Motor neuron (in vitro differentiated cells): ENCODE data around the gene ANKRD44. TPM values are rescaled to one million over a fixed set of nuclear protein-coding genes. Genes with fewer than 3 reads are reported as not detected.
"Not testable (repeated sequence)": the region's sequence is repeated elsewhere in the genome, so short reads cannot be mapped to it uniquely, and the experiment has no call there.

Source experiments
- ATAC-seq, 8 experiments: fragments of 200-7000 bp; cut with Tn5 transposase; replicated peaks in 6 of 8; 2 replicates each; pipeline ENCODE4 v1.8.0; 2021; ENCODE audit warnings: mild to moderate bottlenecking in 8 of 8, moderate library complexity in 8 of 8
- H3K27ac ChIP-seq, 2 donors: fragments of 250-450 bp; sonication (Bioruptor Pico); 2 replicates each; pipeline ENCODE4 v1.9.0; 2021; ENCODE audit warnings: antibody characterized with exemption in 2 of 2, mild to moderate bottlenecking in 2 of 2, moderate library complexity in 1 of 2
- H3K4me1 ChIP-seq, 2 donors: fragments of 250-450 bp; sonication (Bioruptor Pico); replicated peaks in 1 of 2; 2 replicates each; pipeline ENCODE4 v1.6.1; 2021; ENCODE audit warnings: antibody characterized with exemption in 2 of 2, mild to moderate bottlenecking in 2 of 2, moderate library complexity in 1 of 2
- H3K4me3 ChIP-seq, 5 donors: fragments of 250-450 bp; sonication (Bioruptor Pico); 2 replicates each; pipeline ENCODE4 v1.9.0; 2021; ENCODE audit warnings: antibody characterized with exemption in 5 of 5, mild to moderate bottlenecking in 5 of 5, moderate library complexity in 4 of 5
- whole genome bisulfite sequencing, 10 experiments: fragments of 450-650 bp; shearing (Covaris generic); methylation state at CpG; one replicate each; pipeline ENCODE4 v1.0.0; 2022; 5-methylcytosine and 5-hydroxymethylcytosine counted together
- in situ Hi-C, 9 experiments: fragments of 400-800 bp; cut with MboI; loops; one replicate each; pipeline ENCODE4 v1.15.0; 2021; ENCODE audit warnings: low sequenced_read_pairs in 9 of 9, low pct_unique_long_range_greater_than_20kb in 2 of 9; ENCODE audit not compliant: unreplicated experiment in 9 of 9
- total RNA-seq, 8 experiments: library from RNA; unstranded; fragments of 300-600 nt; gene quantifications; 2 replicates each; pipeline versions ENCODE4 v1.2.3 to v1.2.4, GENCODE V29; 2022

ANKRD44 gene
- total RNA-seq, 8 experiments from 2014 or later: 3.4 to 28.8 (median 14.8) TPM

DNA sequence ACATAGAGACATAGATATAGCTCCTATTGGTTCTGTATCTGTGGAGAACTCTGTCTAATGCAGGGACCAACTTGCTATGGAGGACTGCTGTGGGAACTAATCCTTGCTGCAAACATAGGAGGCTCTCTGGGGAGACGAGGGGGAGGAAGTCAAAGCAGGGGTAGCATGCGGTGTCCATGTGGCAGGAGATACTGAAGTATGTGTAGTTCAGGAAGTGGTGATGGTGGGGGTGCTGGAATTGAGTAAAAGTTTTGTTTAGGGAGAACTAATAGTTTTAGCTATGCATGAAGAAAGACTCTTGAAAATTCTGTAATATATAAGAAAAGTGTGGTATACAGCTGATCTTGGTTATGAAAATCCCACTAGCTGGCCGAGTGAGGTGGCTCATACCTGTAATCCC, 62.0 kb downstream of the ANKRD44 start:
- no peaks in the 10 kb centered on the region for H3K4me1 ChIP-seq
- in situ Hi-C loops: no loop called here
- H3K4me3 ChIP-seq: no peak overlapping the region
- WGBS, 10 experiments: 60 to 100% (median 82%) methylated on average over 1 to 3 of the region's 3 CpGs; no CpG with 5 or more reads in 5 of the 10 experiments
- H3K27ac ChIP-seq: no peak overlapping the region
- ATAC-seq: no peak

- Histone ChIP-seq H3K27ac (no peak overlapping the region), H3K4me3 (no peak overlapping the region), H3K4me1 (no peaks in the 10 kb centered on the region)
- 65 to 100% (median 82%) methylated on average over 1 to 4 of the region's 4 CpGs; no CpG with 5 or more reads in 2 of the 10 experiments for whole genome bisulfite sequencing, 10 experiments
- no peak for ATAC-seq
- in situ Hi-C loops: no loop called here
Measured at GRCh38 chr2:197248001-197248401, 62.6 kb downstream of the ANKRD44 start.

DNA sequence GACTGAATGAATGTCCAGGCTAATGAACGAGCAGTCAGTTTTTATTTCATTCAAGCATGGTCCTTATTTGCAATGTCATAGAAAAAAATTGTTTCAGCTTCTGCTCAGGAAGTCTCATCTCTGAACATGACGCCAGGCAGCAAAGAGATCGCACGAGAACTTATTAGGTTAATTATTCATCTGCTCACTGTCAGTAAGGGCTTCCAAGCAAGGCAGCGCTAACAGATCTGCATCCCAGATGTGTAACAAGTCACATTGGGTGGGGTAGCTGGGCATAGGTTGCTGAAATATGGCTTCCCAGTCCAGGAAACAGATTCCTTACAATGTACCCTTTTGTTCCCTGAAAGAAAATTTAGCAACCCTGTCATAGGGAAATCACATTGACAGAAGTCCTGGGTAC, 63.5 kb downstream of the ANKRD44 start:
- in situ Hi-C loops: no loop called here
- no peak overlapping the region for H3K27ac ChIP-seq
- no peaks in the 10 kb centered on the region for H3K4me1 ChIP-seq
- WGBS, 10 experiments: 11 to 81% (median 53%) methylated on average over 1 to 5 of the region's 5 CpGs; no CpG with 5 or more reads in 2 of the 10 experiments
- no peak overlapping the region for H3K4me3 ChIP-seq
- peak in 4 of 8 experiments; percentile 41 to 97 (median 83) for ATAC-seq

DNA sequence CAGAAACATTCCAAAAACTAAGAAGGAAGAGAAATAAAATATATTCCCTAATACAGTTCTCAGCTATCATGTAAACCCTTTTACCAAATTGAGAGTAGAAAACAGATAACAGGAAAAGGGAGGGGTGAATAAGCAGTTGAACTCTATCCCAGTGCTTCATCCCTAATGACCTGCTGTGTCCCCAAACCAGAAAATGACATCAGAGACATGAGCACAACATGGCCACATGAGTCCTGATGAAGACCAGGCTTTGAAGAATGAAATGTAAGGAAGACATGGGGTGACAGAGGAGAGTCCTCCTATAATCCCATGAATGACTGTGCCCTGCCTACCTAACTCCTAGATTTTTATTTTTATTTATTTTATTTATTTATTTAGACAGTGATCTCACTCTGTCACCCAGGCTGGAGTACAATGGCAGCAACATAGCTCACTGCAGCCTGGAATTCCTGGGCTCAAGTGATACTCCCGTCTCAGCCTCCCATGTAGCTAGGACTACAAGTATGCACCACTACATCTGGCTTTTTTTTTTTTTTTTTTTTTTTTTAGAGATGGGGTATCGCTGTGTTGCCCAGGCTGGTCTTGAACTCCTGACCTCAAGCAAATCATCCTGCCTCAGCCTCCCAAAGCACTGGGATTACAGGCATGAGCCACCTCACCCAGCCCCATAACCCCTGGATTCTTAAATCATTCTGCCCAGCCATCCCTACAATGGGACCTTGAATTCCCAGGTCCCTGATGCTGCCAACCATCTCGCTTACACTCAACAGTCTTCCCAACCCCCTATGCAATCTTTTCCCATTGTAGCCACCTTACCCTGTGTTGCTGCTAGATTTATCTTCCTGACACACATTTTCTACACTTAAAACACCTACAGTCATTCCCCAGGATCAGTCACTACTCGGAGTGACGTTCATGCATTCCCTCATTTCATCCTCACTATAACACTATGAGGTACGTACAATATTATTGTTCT, 64.5 kb downstream of the ANKRD44 start:
- WGBS, 10 experiments: 77 to 100% (median 97%) methylated on average over 1 to 5 of the region's 6 CpGs; no CpG with 5 or more reads in 1 of the 10 experiments
- Histone ChIP-seq H3K27ac (no peak overlapping the region), H3K4me3 (no peak overlapping the region), H3K4me1 (no peaks in the 10 kb centered on the region)
- in situ Hi-C loops: no loop called here
- ATAC-seq: peak in 1 of 8 experiments; percentile 59

DNA sequence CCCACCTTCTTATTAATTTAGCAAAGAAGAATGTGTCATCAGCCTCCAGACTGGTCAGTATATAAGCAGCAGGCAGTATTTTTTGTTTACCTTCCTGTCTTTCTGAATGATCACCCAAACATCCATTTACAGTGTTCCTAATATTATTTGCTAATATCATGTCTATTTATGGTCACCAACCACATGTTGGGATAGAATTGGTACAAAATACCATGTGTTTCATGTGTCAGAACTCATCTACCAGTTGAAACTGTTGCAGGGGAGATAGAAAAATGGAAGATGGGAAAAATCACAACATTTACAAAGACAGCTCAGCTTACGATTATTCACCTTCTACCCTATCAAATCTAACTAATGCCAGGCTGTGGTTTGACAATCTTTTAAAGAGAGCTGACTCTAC, 66.2 kb downstream of the ANKRD44 start:
- Histone ChIP-seq H3K27ac (no peak overlapping the region), H3K4me3 (no peak overlapping the region), H3K4me1 (no peaks in the 10 kb centered on the region)
- in situ Hi-C loops: no loop called here
- 83 to 100% (median 94%) methylated on average over 1 of the region's 1 CpG; no CpG with 5 or more reads in 4 of the 10 experiments for WGBS, 10 experiments
- no peak for ATAC-seq

GRCh38 chr2:197242719-197243118, 67.9 kb downstream of the ANKRD44 start:
- in situ Hi-C loops: no loop called here
- WGBS, 10 experiments: 85 to 100% (median 96%) methylated on average over 1 to 2 of the region's 2 CpGs; no CpG with 5 or more reads in 4 of the 10 experiments
- no peak for ATAC-seq

GRCh38 chr2:197241596-197241995, 69.0 kb downstream of the ANKRD44 start:
- no peak for ATAC-seq
- H3K27ac ChIP-seq: no peak overlapping the region
- H3K4me1 ChIP-seq: no peaks in the 10 kb centered on the region
- H3K4me3 ChIP-seq: no peak overlapping the region
- in situ Hi-C loops: no loop called here

More at GRCh38 chr2:197242719-197243118, 67.9 kb downstream of the ANKRD44 start:
- Histone ChIP-seq H3K27ac (no peak overlapping the region), H3K4me3 (no peak overlapping the region), H3K4me1 (no peaks in the 10 kb centered on the region)

- 11 to 92% (median 54%) methylated on average over 1 of the region's 1 CpG; no CpG with 5 or more reads in 4 of the 10 experiments for WGBS, 10 experiments
- Histone ChIP-seq H3K4me1 (no peaks in the 10 kb centered on the region), H3K4me3 (no peak overlapping the region), H3K27ac (no peak overlapping the region)
- in situ Hi-C loops: no loop called here
- ATAC-seq: no peak
Measured at GRCh38 chr2:197241153-197241552, 69.4 kb downstream of the ANKRD44 start.

DNA sequence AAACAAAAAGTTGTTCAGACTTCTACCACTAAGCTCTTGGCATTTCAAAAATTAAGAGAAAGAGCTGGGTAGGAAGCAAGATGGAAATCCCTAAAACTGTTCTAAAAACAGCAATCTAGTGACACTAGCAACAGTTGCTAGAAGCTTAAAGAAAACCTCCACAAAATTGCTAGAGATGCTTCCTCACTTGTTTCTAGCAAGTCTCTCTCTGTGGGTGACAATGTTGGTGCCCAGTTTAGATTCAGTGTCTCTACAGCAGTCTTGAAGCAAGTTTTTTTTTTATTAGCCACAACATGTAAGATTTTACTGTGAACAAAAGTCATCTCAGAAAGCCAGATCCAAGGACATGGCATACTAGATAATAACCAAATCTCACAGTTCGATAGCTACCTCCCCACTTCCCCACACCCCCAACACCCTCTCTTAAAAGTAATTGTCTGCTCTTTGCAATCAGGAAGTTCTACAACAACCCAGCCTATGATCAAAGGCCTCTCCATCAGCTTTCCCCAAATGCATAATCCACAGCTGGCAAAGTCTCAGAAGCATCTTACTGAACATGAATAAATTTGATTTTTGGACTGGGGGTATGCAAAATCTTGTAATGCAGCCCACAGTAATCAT, 70.0 kb downstream of the ANKRD44 start:
- in situ Hi-C loops: no loop called here
- H3K4me1 ChIP-seq: no peaks in the 10 kb centered on the region
- no peak overlapping the region for H3K4me3 ChIP-seq
- H3K27ac ChIP-seq: no peak overlapping the region
- ATAC-seq: peak in 3 of 8 experiments; percentile 22 to 87 (median 37)
- WGBS, 10 experiments: no CpG with 5 or more reads among the region's 1 CpG

- in situ Hi-C loops, H3K27ac ChIP-seq, H3K4me3 ChIP-seq, H3K4me1 ChIP-seq: not testable (repeated sequence)
- peak in 1 of 8 experiments; percentile 31 for ATAC-seq
- 26 to 100% (median 68%) methylated on average over 1 to 7 of the region's 7 CpGs; no CpG with 5 or more reads in 1 of the 10 experiments for WGBS, 10 experiments
Measured at GRCh38 chr2:197240018-197240417, 70.6 kb downstream of the ANKRD44 start.

GRCh38 chr2:197239434-197239833, 71.1 kb downstream of the ANKRD44 start:
- Histone ChIP-seq H3K4me3 (no peak overlapping the region), H3K4me1 (no peaks in the 10 kb centered on the region), H3K27ac (no peak overlapping the region)
- WGBS, 10 experiments: 43 to 100% (median 89%) methylated on average over 1 to 2 of the region's 2 CpGs
- no peak for ATAC-seq
- in situ Hi-C loops: no loop called here

GRCh38 chr2:197238043-197238365, 72.6 kb downstream of the ANKRD44 start:
- H3K4me1 ChIP-seq: peaks cover 2 to 7% of the 10 kb centered on the region in 2 donors
- H3K27ac ChIP-seq: no peak overlapping the region
- no peak overlapping the region for H3K4me3 ChIP-seq
- no peak for ATAC-seq
- in situ Hi-C loops: no loop called here
- WGBS, 10 experiments: 80 to 100% (median 100%) methylated on average over 1 to 2 of the region's 2 CpGs; no CpG with 5 or more reads in 4 of the 10 experiments

DNA sequence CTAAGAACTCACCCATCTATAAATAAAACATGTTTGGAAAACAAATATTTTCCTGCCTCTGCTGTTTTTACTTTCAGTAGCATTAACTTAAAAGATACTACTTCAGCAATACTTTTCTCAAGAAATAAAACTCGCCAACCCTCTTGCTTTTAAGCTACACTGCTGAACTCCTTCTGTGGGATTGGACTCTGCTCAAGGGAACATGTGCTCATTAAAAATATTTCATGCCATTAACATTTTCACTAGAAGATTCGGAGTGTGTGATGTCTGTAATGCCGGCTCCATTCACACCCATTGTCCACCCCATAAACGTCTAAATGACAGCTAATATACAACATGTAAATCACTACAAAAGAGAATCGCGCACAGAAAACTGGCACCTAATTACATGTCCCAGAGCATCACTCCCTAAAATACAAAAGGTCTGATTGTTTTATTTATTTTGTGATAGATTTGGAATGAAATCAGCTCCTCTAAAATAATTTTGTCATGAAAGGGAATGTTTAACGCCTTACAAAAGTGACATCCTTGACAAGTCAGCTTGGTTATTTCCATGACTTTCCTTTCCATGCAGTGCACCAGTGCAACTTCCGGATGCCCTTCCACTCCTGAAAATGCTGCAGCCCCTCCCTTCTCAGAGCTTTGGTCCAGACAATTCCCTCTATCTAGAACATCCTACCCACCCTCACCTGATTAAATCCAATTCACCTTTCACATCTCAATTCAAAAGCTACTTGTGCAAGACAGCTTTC, 73.1 kb downstream of the ANKRD44 start:
- in situ Hi-C loops: no loop called here
- Histone ChIP-seq H3K27ac (no peak overlapping the region), H3K4me1 (peaks cover 2 to 13% of the 10 kb centered on the region in 2 donors), H3K4me3 (no peak overlapping the region)
- 25 to 95% (median 71%) methylated on average over 1 to 7 of the region's 8 CpGs for WGBS, 10 experiments
- no peak for ATAC-seq
